ENCODE results near the gene ADCY10.

GRCh38 chr1:167803358-167804207 lies 110.4 kb downstream of the ADCY10 start:
- TF ChIP-seq ZFP30 (CRISPR knock-in tag; IDR thresholded peaks at IDR 0.05), result no peak
- no peak for TF ChIP-seq ZNF70 (CRISPR knock-in tag; IDR thresholded peaks at IDR 0.05)

Data from SK-N-SH treated with all-trans-retinoic acid at 6 μM for 48 hours (cell line).